ENCODE measurements around the gene PIP5K1C. TPM values are rescaled to one million over a fixed set of nuclear protein-coding genes. Genes with fewer than 3 reads are reported as not detected.
"Not testable (repeated sequence)": the region's sequence is repeated elsewhere in the genome, so short reads cannot be mapped to it uniquely, and the experiment has no call there.

Gene PIP5K1C
- total RNA-seq, 2 donors from 2014 or later, result 11.5 to 13.5 TPM

DNA sequence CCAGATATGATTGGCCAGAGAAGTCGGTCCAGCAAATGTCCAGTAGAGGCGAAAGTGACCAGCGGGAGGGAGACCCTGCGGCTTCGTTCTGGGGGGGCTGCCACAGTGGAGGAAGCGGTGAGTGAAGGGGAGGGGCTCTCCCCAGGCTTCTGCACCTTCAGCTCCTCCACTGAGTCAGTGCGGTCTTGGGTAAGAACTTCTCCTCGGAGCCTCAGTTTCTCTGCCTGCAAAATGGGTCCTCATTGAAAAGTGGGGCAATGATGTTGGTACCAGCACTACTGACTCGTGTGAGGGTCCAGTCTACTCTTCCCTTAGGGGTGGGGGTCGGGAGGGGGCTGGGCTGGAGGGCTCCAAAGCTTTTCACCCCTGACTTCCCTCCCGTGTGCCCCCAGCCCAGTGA lies 110.8 kb downstream of the PIP5K1C start:
- no peak for ATAC-seq
- H3K36me3 Mint-ChIP-seq, result no peaks in the 10 kb centered on the region
- H3K9me3 Mint-ChIP-seq, result no peaks in the 10 kb centered on the region
- H3K27ac Mint-ChIP-seq, result no peak overlapping the region
- no peak for DNase-seq (ENCODE audit: low spot score in 2 of 2)

DNA sequence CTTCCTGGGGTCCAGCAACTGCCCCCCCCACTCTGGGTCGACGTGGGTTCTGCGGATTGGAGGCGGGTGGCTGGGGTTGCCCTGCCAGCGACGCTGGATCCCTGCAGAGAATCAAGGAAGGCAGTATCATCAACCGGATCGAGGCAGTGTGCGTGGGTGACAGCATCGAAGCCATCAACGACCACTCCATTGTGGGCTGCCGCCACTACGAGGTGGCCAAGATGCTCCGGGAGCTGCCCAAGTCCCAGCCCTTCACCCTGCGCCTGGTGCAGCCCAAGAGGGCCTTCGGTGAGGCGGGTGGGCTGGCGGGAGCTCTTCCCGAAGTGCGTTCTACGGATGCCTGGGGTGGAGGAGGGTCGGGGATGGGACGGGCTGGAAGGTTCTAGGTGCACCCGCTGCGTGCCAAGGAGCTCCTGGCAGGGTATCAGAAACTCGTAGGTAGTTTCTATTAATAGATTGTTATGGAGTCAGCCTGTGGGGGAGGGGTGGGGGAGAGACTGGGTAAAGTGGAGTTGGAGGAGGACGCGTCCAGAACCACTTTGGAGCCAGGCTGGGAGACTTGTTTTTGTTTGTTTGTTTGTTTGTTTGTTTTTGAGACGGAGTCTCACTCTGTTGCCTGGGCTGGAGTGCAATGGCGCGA lies 113.4 kb downstream of the PIP5K1C start:
- Mint-ChIP-seq H3K36me3 (no peaks in the 10 kb centered on the region), H3K27ac (no peak overlapping the region), H3K9me3 (no peaks in the 10 kb centered on the region)
- ATAC-seq (no peak), DNase-seq (ENCODE audit: low spot score in 2 of 2) (no peak)

DNA sequence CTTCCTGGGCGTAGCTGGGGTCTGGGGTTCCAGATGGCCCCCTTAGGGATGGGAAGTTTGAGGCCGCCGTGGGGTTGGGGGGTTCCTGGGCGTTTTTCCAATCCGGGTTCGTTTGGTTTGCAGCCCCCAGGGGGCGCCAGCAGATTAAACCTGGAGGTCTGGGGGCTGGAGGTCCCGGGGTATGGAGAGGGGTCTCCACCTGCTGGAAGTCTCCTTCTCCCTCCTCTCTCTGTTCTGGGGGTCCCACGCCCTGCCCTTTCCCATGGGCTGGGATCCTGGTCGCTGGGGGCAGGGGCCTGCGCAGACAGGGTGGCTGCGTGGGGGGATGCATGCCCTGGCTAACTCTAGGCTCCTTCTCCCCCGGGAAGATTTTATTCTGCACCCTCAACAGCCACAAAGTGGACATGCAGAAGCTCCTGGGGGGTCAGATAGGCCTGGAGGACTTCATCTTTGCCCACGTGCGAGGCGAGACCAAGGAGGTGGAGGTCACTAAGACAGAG lies 114.1 kb downstream of the PIP5K1C start:
- peak; percentile 16 to 34 for ATAC-seq
- no peaks in the 10 kb centered on the region for H3K36me3 Mint-ChIP-seq
- no peaks in the 10 kb centered on the region for H3K9me3 Mint-ChIP-seq
- DNase-seq (ENCODE audit: low spot score in 2 of 2), result peak in 1 of 2 donors; percentile 61
- no peak overlapping the region for H3K27ac Mint-ChIP-seq

DNA sequence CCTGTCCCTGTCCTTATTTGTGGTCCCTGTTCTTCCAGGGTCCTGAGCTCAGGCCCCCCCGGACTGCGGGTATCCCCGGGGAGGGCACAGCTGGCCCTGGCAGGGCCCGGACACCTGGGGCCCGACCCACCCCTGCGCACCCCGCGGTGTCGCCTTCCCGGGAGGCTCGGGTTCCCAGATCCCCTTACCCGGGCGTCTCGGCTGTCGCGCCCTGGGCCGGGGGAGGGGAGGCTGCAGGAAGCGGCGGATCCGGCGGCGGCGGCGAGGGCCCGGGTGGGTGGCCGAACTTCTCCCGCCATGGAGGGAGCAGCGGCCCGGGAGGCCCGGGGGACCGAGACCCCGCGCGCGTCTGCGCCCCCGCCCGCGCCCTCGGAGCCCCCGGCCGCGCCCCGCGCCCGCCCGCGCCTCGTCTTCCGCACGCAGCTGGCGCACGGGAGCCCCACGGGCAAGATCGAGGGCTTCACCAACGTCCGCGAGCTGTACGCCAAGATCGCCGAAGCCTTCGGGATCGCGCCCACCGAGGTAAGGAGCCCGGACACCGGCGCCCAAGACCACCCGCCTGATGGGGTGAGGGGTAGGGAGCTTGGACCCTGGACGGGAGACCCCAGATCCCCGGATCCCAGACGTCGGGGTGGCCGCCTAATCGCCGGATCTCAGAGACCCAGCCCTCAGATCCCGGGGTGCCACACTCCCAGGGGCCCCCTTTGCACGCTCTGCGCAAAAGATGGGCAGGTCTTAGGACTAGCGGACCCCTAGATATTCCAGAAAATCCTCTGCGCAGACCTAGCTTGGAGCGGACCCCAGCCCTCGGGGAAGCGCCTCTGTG lies 114.8 kb downstream of the PIP5K1C start, which contains the start of gene GIPC3:
Gene GIPC3 (plus strand): TSS at position 178 of the 826 bp plus-strand sequence. CDS start 120 bp downstream, at position 298.
- Mint-ChIP-seq H3K36me3 (no peaks in the 10 kb centered on the region), H3K9me3 (no peaks in the 10 kb centered on the region), H3K27ac (no peak within 1 kb of the TSS)
- DNase-seq (ENCODE audit: low spot score in 2 of 2) (no peak), ATAC-seq (peak; percentile 28 to 39)

DNA sequence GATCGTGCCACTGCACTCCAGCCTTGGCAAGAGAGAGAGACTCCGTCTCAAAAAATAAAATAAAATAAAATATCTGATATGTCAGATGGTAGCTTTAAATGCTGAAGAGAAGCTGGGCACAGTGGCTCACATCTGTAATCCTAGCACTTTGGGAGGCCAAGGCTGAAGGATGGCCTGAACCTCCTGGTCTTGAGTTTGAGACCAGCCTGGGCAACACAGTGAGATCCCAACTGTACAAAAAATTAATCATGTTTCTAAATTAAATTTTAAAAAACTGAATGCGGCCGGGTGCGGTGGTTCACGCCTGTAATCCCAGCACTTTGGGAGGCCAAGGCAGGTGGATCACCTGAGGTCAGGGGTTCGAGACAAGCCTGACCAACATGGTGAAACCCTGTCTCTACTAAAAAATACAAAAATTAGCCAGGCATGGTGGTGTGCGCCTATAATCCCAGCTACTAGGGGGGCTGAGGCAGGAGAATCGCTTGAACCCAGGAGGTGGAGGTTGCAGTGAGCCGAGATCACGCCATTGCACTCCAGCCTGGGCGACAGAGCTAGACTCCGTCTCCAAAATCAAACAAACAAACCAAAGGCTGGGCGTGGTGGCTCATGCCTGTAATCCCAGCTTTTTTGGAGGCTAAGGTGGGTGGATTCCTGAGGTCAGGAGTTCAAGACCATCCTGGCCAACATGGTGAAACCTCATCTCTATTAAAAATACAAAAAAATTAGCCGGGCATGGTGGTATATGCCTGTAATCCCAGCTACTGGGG lies 116.0 kb downstream of the PIP5K1C start:
- H3K9me3 Mint-ChIP-seq, ATAC-seq: not testable (repeated sequence)

DNA sequence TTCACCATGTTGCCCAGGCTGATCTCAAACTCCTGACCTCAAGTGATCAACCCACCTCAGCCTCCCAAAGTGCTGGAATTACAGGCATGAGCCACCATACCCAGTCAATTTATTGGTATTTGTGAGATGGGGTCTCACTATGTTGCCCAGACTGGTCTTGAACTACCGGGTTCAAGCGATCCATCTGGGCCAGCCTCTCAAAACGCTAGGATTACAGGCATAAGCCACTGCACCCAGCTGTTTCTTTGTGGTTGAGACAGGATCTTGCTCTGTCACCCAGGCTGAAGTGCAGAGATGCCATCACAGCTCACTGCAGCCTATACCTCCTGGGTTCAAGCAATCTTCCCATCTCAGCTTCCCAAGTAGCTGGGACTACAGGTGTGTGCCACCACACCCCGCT lies 118.5 kb downstream of the PIP5K1C start:
- not testable (repeated sequence) for DNase-seq (ENCODE audit: low spot score in 2 of 2); ATAC-seq; H3K27ac Mint-ChIP-seq; H3K36me3 Mint-ChIP-seq; H3K9me3 Mint-ChIP-seq

More for the DNA sequence above, 116.0 kb downstream of the PIP5K1C start:
- DNase-seq (ENCODE audit: low spot score in 2 of 2); H3K27ac Mint-ChIP-seq; H3K36me3 Mint-ChIP-seq: not testable (repeated sequence)

Other genes with a start within 250 kb of the PIP5K1C start
- under 1 TPM in 1 of 2 donors, not detected in 1; 0.72 TPM for gene SMIM24, start 219.9 kb downstream of the PIP5K1C start, total RNA-seq
- gene SMIM44, start 217.0 kb downstream of the PIP5K1C start, total RNA-seq, result not detected
- gene DOHH, start 199.8 kb downstream of the PIP5K1C start, total RNA-seq, result 10 to 100 TPM; 13.2 to 14.8 TPM
- gene FZR1, start 194.2 kb downstream of the PIP5K1C start, total RNA-seq, result 10 to 100 TPM; 52.4 to 73.5 TPM
- 1 to 10 TPM; 3.0 to 3.8 TPM for gene TEKTIP1, start 161.3 kb downstream of the PIP5K1C start, total RNA-seq
- gene MFSD12, start 142.9 kb downstream of the PIP5K1C start, total RNA-seq, result 10 to 100 TPM; 40.1 to 47.5 TPM
- gene HMG20B, start 127.5 kb downstream of the PIP5K1C start, total RNA-seq, result 10 to 100 TPM; 66.2 to 86.9 TPM
- 1 to 10 TPM in 1 of 2 donors, under 1 TPM in 1; 0.59 to 1.2 TPM for gene GIPC3, start 115.0 kb downstream of the PIP5K1C start, total RNA-seq
- 1 to 10 TPM; 1.3 to 1.8 TPM for gene TBXA2R, start 93.6 kb downstream of the PIP5K1C start, total RNA-seq
- 10 to 100 TPM; 26.0 to 34.2 TPM for gene CACTIN, start 73.7 kb downstream of the PIP5K1C start, total RNA-seq
- 1 to 10 TPM; 2.6 to 6.3 TPM for gene TJP3, start 7.9 kb upstream of the PIP5K1C start, total RNA-seq
- 10 to 100 TPM; 44.6 to 61.7 TPM for gene APBA3, start 61.2 kb upstream of the PIP5K1C start, total RNA-seq
- gene MRPL54, start 62.2 kb upstream of the PIP5K1C start, total RNA-seq, result 10 to 100 TPM; 15.7 to 68.7 TPM
- not detected for gene RAX2, start 71.8 kb upstream of the PIP5K1C start, total RNA-seq
- 10 to 100 TPM in 1 of 2 donors, 1 to 10 TPM in 1; 7.4 to 27.8 TPM for gene MATK, start 85.9 kb upstream of the PIP5K1C start, total RNA-seq
- under 1 TPM; 0.11 to 0.70 TPM for gene ZFR2, start 168.6 kb upstream of the PIP5K1C start, total RNA-seq
- gene ATCAY, start 180.2 kb upstream of the PIP5K1C start, total RNA-seq, result under 1 TPM in 1 of 2 donors, not detected in 1; 0.39 TPM
- gene NMRK2, start 232.6 kb upstream of the PIP5K1C start, total RNA-seq, result not detected